Mucosa of rectum (tissue), 2 donors: Measurements from ENCODE around the gene MEX3A.
A peak's percentile ranks its signal among the peaks of the same experiment; 100 is the strongest.
"Not testable (repeated sequence)": the region's sequence is repeated elsewhere in the genome, so short reads cannot be mapped to it uniquely, and the experiment has no call there.

Source experiments
- H3K27ac ChIP-seq, 2 donors: one replicate each; pipeline ENCODE4 v1.7.0; 2013; ENCODE audit warnings: inconsistent platforms in 2 of 2, low read depth in 2 of 2, low read length in 2 of 2
- H3K27me3 ChIP-seq, 2 donors: one replicate each; pipeline ENCODE4 v1.7.0; 2013; ENCODE audit warnings: low read length in 2 of 2; ENCODE audit not compliant: control insufficient read depth in 2 of 2, insufficient read depth in 2 of 2
- H3K36me3 ChIP-seq, 2 donors: one replicate each; pipeline ENCODE4 v1.7.0; 2013; ENCODE audit warnings: low read length in 2 of 2; ENCODE audit not compliant: control insufficient read depth in 2 of 2, insufficient read depth in 2 of 2
- H3K4me1 ChIP-seq, 2 donors: one replicate each; pipeline ENCODE4 v1.7.0; 2013; ENCODE audit warnings: low read length in 2 of 2, mild to moderate bottlenecking in 1 of 2; ENCODE audit not compliant: control insufficient read depth in 2 of 2, insufficient read depth in 2 of 2
- H3K4me3 ChIP-seq, 2 donors: one replicate each; pipeline ENCODE4 v1.7.0; 2013; ENCODE audit warnings: low read length in 2 of 2
- H3K9ac ChIP-seq, 2 donors: one replicate each; pipeline ENCODE4 v1.7.0; 2013; ENCODE audit warnings: low read length in 2 of 2, low read depth in 1 of 2, mild to moderate bottlenecking in 1 of 2
- H3K9me3 ChIP-seq, 2 donors: one replicate each; pipeline ENCODE4 v1.7.0; 2013; ENCODE audit warnings: low read length in 2 of 2; ENCODE audit not compliant: control insufficient read depth in 2 of 2
- donor health status: healthy.
- donor health status: Normal muscosa, but diverticular disease.

MEX3A gene

GRCh38 chr1:156124557-156125483 lies 42.6 kb upstream of the MEX3A start:
- peak overlapping the region; percentile 93 to 98 for H3K27ac ChIP-seq
- no peaks in the 10 kb centered on the region for H3K27me3 ChIP-seq
- H3K4me3 ChIP-seq = peak overlapping the region in 1 of 2 donors; percentile 52
- H3K9ac ChIP-seq = peak overlapping the region; percentile 54 to 69
- no peaks in the 10 kb centered on the region for H3K9me3 ChIP-seq
- H3K4me1 ChIP-seq = peaks cover 88 to 98% of the 10 kb centered on the region in 2 donors
- peaks cover 2 to 8% of the 10 kb centered on the region in 2 donors for H3K36me3 ChIP-seq

GRCh38 chr1:156123356-156124196 lies 41.3 kb upstream of the MEX3A start:
- Histone ChIP-seq H3K36me3 (peaks cover 3 to 8% of the 10 kb centered on the region in 2 donors), H3K9me3 (no peaks in the 10 kb centered on the region), H3K4me3 (peak overlapping the region; percentile 56 to 65), H3K27me3 (no peaks in the 10 kb centered on the region), H3K4me1 (peaks cover 84 to 95% of the 10 kb centered on the region in 2 donors), H3K9ac (peak overlapping the region; percentile 66 to 81), H3K27ac (peak overlapping the region; percentile 93 to 98)

DNA sequence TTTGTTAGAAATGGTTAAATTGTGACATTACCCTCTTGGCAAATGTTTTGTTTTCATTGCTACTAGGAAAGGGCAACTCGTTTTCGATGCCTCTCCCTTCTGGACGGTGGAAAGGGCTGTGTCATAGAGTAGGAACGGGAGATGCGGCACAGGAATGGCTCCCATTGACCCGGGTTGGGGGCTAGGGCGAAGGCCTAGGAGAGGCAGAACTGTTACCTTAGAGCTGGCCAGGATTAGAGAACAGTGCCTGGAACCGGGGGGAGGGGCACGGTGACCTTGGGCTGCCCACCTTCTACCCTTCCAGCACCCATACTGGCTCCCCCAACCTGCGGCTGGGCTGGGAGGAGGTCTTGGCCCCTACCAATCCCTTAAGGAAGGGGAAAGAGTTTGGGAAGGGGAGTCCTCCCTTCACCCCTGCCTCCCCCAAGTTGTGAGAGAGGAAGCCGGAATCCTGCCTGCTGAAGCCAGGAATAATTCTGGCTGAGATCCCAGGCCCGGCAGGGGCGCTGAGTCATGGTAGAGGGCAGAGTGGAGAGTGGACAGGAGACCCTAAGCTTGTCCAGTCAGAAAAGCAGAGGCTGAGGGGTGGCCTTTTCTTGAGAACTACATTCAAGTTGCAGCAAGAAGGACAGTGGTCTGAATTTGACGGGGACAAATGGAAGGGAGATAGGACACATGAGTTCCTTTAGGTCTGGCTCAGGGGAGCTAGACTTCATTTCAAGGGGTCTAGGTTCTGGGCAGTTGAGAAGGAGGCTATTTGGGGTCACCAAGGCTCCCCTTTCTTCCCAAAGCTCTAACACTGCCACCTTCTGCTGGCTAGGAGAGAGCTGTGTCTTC lies 40.5 kb upstream of the MEX3A start:
- peak overlapping the region; percentile 55 to 56 for H3K4me3 ChIP-seq
- H3K27me3 ChIP-seq = no peaks in the 10 kb centered on the region
- H3K9me3 ChIP-seq = no peaks in the 10 kb centered on the region
- H3K36me3 ChIP-seq = peaks cover 3% of the 10 kb centered on the region in 2 donors
- peaks cover 83 to 95% of the 10 kb centered on the region in 2 donors for H3K4me1 ChIP-seq
- H3K9ac ChIP-seq = peak overlapping the region; percentile 66 to 81
- peak overlapping the region; percentile 93 to 98 for H3K27ac ChIP-seq

GRCh38 chr1:156122086-156122485 lies 39.8 kb upstream of the MEX3A start:
- H3K27me3 ChIP-seq = no peaks in the 10 kb centered on the region
- H3K9me3 ChIP-seq = no peaks in the 10 kb centered on the region
- H3K9ac ChIP-seq = peak overlapping the region; percentile 1 to 81
- peaks cover 3% of the 10 kb centered on the region in 2 donors for H3K36me3 ChIP-seq
- H3K4me3 ChIP-seq = peak overlapping the region; percentile 55 to 56
- H3K4me1 ChIP-seq = peaks cover 81 to 94% of the 10 kb centered on the region in 2 donors
- peak overlapping the region; percentile 93 to 98 for H3K27ac ChIP-seq

DNA sequence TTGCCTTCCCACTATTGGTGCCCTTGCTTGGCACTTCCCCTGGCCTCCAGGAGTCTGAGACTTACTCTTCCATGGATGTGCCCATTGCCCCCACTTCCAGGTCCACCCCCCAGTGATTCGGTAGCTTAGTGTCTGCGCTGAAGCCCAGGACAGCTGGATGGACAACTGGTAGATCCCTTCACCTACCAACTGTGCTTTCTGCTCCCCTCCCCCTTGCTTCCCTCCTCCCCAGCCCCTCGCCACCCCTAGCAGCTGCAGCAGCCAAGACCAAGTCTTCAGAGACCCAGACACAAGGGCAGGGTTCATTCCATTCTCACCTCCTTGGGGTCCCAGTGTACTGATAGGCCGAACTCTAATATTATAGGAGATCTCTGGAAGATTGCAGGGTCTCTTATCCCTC lies 39.2 kb upstream of the MEX3A start:
- Histone ChIP-seq H3K27me3 (no peaks in the 10 kb centered on the region), H3K4me3 (peak overlapping the region in 1 of 2 donors; percentile 31), H3K9ac (peak overlapping the region in 1 of 2 donors; percentile 13), H3K4me1 (peaks cover 74 to 91% of the 10 kb centered on the region in 2 donors), H3K27ac (peak overlapping the region; percentile 56 to 86), H3K9me3 (no peaks in the 10 kb centered on the region), H3K36me3 (peaks cover 3% of the 10 kb centered on the region in 2 donors)

- Histone ChIP-seq H3K4me3 (peak overlapping the region in 1 of 2 donors; percentile 14), H3K4me1 (peaks cover 70 to 86% of the 10 kb centered on the region in 2 donors), H3K9ac (peak overlapping the region in 1 of 2 donors; percentile 13), H3K27ac (peak overlapping the region; percentile 56 to 86)
- not testable (repeated sequence) for H3K27me3 ChIP-seq, H3K36me3 ChIP-seq, H3K9me3 ChIP-seq
These were observed 38.7 kb upstream of the MEX3A start for GRCh38 chr1:156121005-156121404.

GRCh38 chr1:156120318-156120717 lies 38.1 kb upstream of the MEX3A start:
- peaks cover 68 to 80% of the 10 kb centered on the region in 2 donors for H3K4me1 ChIP-seq
- H3K27ac ChIP-seq = peak overlapping the region; percentile 86
- peak overlapping the region; percentile 3 to 63 for H3K9ac ChIP-seq
- H3K9me3 ChIP-seq = no peaks in the 10 kb centered on the region
- no peaks in the 10 kb centered on the region for H3K27me3 ChIP-seq
- peaks cover 3 to 6% of the 10 kb centered on the region in 2 donors for H3K36me3 ChIP-seq
- peak overlapping the region; percentile 37 to 57 for H3K4me3 ChIP-seq

DNA sequence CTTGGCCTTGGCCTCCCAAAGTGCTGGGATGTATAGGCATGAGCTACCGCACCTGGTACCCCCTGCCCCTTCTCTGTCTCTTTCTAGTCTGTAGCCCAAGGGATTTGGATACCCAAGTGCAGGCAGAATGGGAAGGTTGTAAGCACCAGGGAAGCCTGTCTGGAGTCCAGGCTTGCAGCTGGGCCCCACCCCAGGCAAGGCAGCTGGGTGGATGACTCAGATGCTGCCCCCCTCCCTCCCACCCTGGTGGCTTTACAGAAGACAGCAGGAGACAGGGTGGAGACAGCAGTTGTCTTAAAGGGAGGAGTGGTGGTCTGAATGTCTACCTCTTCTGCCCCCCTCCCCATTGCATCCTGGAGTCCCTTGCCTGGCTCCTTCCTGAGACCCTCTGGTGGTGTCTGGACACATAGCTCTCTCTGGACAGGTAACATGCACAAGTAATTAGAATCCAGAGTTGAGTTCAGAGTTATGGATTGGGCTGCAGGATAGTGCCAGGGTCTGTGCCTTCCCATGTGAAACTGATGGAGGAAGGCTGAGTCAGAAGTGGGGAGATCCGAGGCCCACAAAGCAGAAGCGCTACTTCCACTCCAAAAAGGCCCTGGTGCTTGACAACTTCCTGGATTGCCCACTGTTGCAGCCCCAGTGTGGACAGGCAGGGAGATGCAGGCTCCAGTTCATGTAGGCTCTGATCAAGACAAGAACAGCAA lies 37.4 kb upstream of the MEX3A start:
- Histone ChIP-seq H3K9ac (peak overlapping the region; percentile 63), H3K4me1 (peaks cover 64 to 73% of the 10 kb centered on the region in 2 donors), H3K4me3 (peak overlapping the region; percentile 49 to 63), H3K27me3 (no peaks in the 10 kb centered on the region), H3K9me3 (no peaks in the 10 kb centered on the region), H3K36me3 (peaks cover 3 to 6% of the 10 kb centered on the region in 2 donors), H3K27ac (peak overlapping the region; percentile 86)
